GM19463 (cell line): Measurements from ENCODE around the gene ZNF189.
A peak's percentile ranks its signal among the peaks of the same experiment; 100 is the strongest.
"Not testable (repeated sequence)": the region's sequence is repeated elsewhere in the genome, so short reads cannot be mapped to it uniquely, and the experiment has no call there.

Source experiments
- ATAC-seq: cut with Tn5 transposase; IDR thresholded peaks from one replicate; pipeline ENCODE4 v1.9.1; 2021; ENCODE audit warnings: mild to moderate bottlenecking, moderate library complexity; ENCODE audit not compliant: unreplicated experiment

Gene ZNF189

GRCh38 chr9:101376111-101376848 lies 22.4 kb upstream of the ZNF189 start:
- no peak for ATAC-seq

GRCh38 chr9:101380295-101380694 lies 18.4 kb upstream of the ZNF189 start:
- no peak for ATAC-seq

- no peak for ATAC-seq
These were observed 17.5 kb upstream of the ZNF189 start for GRCh38 chr9:101381118-101381517.

DNA sequence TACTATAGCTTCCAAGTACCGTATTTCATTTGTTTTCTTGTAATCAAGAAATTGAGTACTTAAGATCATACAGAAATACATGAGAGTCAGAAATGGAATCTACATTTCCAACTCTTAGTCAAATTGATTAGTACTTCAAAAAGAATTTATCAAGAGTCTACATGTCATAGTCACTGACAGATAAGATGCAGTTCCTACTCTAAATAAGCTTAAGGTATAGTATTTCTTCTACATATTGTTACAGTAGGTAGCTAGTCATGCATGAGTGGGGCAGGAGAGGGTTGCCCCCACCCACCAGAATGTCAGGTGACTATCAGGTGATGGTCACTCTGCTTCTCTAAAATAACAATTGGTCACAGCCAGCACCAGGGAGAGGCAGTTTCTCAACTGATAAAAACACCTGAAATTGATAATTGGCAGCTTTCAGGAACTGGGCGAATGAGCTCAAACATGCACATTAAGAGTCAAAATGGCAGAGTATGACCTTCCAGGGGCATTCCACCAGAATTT lies 16.8 kb upstream of the ZNF189 start:
- no peak for ATAC-seq

DNA sequence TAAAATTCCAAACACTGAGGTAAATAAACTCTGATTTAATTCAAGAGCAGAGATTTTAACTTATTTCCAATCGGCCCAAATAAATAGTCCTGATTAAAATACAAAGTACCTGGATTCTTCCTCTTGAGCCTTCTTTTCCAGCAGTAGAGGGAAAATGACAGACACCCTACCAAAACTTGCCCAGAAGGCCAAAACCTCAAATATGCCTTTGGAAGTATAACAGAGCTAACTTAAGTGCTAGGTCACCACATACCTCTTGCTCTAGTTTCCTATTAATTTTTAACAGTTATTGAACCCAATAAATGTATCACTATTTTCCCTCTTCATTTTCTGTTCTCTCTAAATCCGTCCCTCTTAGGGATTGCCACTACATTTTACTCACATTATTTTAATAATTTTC lies 15.3 kb upstream of the ZNF189 start:
- ATAC-seq, result no peak

DNA sequence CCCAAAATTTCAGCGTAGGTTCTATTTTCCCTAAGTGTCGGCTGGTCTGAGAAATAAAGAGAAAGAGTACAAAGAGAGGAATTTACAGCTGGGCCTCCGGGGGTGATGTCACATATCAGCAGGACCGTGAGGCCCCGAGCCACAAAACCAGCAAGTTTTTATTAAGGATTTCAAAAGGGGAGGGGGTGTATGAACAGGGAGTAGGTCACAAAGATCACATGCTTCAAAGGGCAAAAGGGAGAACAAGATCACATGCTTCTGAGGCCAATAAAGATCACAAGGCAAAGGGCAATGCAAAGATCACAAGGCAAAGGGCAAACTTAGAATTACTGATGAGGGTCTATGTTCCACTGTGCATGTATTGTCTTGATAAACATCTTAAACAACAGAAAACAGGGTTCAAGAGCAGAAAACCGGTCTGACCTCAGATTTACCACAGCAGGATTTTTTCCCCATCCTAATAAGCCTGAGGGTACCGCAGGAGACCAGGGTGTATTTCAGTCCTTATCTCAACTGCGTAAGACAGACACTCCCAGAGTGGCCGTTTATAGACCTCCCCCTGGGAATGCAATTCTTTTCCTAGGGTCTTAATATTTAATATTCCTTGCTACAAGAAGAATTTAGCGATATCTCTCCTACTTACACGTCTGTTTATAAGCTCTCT lies 13.6 kb upstream of the ZNF189 start, which contains the start of gene BAAT:
BAAT (minus strand) TSS at position 134 of the 664 bp plus-strand sequence. CDS start 13,602 bp downstream, outside the sequence.
- ATAC-seq, result not testable (repeated sequence)

GRCh38 chr9:101387871-101388506 lies 10.7 kb upstream of the ZNF189 start:
- peak; percentile 73 for ATAC-seq

- no peak for ATAC-seq
These were observed 10.1 kb upstream of the ZNF189 start for GRCh38 chr9:101388507-101388993.

DNA sequence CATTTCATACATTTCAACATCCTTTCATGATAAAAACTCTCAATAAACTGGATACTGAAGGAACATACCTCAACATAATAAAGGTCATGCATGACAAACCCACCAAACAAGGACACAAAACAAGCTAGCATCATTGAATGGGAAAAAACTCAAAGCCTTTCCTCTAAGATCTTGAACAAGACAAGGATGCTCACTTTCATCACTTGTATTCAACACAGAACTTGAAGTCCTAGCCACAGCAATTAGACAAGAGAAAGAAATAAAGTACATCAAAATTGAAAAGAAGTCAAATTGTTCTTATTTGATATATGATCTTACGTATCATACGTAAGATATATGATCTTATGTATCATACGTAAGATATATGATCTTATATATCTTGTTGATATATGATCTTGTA lies 5.5 kb upstream of the ZNF189 start:
- ATAC-seq, result no peak

GRCh38 chr9:101394687-101395086 lies 4.0 kb upstream of the ZNF189 start:
- no peak for ATAC-seq

GRCh38 chr9:101397746-101398067 lies 944 bp upstream of the ZNF189 start:
- ATAC-seq, result no peak

- ATAC-seq, result no peak
These were observed 435 bp downstream of the ZNF189 start for GRCh38 chr9:101398930-101399642.

DNA sequence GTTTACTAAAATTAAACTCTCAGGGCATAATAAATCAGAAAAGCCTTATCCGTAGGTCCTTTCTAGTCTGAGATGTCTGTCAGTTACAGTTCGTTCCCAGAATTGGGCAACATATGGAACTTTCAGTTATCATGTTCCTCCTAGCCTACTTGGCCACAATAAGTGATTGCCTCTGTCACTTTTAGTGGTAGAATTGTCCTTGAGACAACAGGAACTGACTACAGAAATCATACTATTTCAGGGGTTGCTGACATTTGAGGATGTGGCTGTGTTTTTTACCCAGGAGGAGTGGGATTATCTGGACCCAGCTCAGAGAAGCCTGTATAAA lies 956 bp downstream of the ZNF189 start:
- ATAC-seq, result no peak

DNA sequence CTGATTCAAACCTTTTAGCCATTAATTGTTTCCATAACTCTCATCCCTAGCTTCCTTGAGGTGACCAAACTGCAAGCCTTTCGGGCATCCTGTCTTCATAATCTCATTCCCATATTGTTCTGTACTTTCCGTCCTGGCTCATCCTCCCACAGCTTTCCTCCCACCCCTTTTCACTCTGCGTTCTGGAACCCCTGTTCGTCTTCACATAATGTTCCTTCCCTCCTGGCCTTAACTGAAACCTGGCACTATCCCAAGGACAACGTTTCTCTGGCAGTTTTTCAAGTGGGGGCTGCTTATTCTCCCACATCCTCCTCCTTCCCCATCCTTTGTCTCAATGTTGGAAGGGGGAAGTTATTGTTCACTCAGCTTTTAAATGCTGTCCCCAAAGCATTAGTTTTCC lies 1.5 kb downstream of the ZNF189 start:
- ATAC-seq, result no peak

DNA sequence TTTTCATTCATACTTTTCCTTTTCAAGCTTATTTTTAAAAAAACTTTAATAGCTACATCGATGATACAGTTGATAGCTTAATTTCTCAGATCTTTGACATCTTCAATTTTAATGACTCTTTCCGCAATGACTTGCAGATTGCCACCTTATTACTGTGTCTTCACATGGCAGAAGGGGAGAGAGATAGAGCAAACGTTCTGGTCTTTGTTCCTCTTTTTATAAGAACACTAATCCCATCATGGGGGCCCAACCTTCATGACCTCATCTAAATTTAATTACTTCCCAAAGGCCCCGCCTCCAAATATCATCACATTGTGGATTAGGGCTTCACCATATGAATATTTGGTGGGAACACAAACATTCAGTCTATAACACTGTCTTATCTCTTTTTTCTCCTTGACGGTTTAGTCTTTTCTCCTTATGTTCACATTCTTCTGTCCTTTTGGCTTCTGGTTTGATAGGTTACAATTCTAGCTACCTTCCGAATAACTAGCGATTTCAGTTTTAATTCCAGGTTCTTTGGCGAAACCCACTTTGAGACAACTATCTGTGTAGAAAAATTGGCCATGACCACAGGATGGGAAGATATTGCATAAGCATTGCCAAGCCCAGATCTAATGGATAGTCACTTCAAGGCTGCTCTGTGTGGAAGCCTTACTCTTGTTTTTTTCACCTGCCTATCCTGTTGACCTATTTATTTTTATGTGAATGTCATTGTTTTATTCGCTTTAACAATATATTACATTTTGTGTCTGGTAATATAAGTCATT lies 5.0 kb downstream of the ZNF189 start:
- ATAC-seq, result no peak

DNA sequence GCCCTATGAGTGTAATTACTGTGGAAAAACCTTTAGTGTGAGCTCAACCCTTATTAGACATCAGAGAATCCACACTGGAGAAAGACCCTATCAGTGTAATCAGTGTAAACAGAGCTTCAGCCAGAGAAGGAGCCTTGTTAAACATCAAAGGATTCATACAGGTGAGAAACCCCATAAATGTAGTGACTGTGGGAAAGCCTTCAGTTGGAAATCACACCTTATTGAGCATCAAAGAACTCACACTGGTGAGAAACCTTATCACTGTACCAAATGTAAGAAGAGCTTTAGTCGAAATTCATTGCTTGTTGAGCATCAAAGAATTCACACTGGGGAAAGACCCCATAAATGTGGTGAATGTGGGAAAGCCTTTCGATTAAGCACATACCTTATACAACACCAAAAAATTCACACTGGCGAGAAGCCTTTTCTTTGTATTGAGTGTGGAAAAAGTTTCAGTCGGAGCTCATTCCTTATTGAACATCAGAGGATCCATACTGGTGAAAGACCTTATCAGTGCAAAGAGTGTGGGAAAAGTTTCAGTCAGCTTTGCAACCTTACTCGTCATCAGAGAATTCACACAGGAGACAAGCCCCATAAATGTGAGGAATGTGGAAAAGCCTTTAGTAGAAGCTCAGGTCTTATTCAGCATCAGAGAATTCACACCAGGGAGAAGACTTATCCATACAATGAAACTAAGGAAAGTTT lies 9.9 kb downstream of the ZNF189 start:
- no peak for ATAC-seq

GRCh38 chr9:101409079-101409477 lies 10.4 kb downstream of the ZNF189 start:
- no peak for ATAC-seq

DNA sequence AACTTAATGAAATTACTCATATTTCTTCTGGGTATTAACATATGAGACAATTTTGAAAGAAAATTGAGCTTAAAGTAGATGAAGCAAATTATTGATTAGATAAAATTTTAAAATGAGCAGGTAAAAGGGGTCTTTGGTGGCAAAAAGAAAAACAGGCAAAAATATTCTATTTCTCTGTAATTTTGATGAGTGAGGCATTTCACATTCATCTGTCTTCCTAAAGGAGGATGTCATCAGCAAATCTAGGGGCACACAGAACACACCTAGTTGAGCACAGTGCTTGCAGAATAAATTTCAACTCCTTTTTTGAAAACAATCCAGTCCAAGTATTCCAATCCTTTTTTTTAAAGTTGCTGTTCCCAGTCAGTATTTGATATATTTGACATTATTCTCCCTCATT lies 16.2 kb downstream of the ZNF189 start:
- ATAC-seq, result no peak

GRCh38 chr9:101415578-101415977 lies 16.9 kb downstream of the ZNF189 start:
- ATAC-seq, result no peak

DNA sequence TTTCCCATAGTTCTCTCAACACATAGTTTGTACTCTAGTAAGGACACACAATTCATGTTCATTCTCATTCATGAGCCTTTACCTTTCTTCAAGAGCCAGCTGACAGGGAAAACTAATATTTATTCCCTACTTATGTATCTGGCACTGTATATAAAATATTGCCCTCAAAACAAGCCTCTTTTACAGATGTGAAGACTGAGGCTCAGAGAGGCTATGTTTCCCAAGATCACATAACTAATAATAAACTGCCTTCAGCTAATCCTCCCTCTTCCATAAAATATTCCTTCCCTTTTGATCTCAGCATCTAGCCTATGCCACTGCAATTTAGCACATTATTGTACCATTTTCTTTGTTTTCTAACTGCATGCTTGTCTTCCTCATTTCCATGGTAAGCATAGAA lies 18.7 kb downstream of the ZNF189 start:
- no peak for ATAC-seq
